NCI-H526 (cell line): ENCODE data around the gene PLA2G2F.
"Not testable (repeated sequence)": the region's sequence is repeated elsewhere in the genome, so short reads cannot be mapped to it uniquely, and the experiment has no call there.

ENCODE experiments used
- DNase-seq, 2 experiments: peaks; one replicate each; lab custom pipeline; 2025; lab: John Stamatoyannopoulos, UW

PLA2G2F gene

GRCh38 chr1:20114021-20114648 lies 25.0 kb upstream of the PLA2G2F start:
- no peak for DNase-seq

GRCh38 chr1:20115479-20115878 lies 23.6 kb upstream of the PLA2G2F start:
- DNase-seq: no peak

- no peak for DNase-seq
These were observed 23.2 kb upstream of the PLA2G2F start for GRCh38 chr1:20115916-20116315.

- DNase-seq: no peak
These were observed 21.9 kb upstream of the PLA2G2F start for GRCh38 chr1:20117236-20117635.

- no peak for DNase-seq
These were observed 19.8 kb upstream of the PLA2G2F start, which contains the start of gene PLA2G2D for GRCh38 chr1:20119347-20119746. Gene PLA2G2D, minus strand, starts transcription at chr1:20119536. Its CDS starts 38 bp downstream, at chr1:20119498.

GRCh38 chr1:20120796-20121195 lies 18.3 kb upstream of the PLA2G2F start:
- DNase-seq: no peak

GRCh38 chr1:20123722-20124455 lies 15.2 kb upstream of the PLA2G2F start:
- DNase-seq: no peak

GRCh38 chr1:20124456-20125057 lies 14.6 kb upstream of the PLA2G2F start:
- no peak for DNase-seq

GRCh38 chr1:20125100-20125499 lies 14.0 kb upstream of the PLA2G2F start:
- DNase-seq: no peak

GRCh38 chr1:20126041-20126805 lies 12.9 kb upstream of the PLA2G2F start:
- no peak for DNase-seq

GRCh38 chr1:20126806-20127440 lies 12.2 kb upstream of the PLA2G2F start:
- DNase-seq: no peak

- DNase-seq: not testable (repeated sequence)
These were observed 8.6 kb upstream of the PLA2G2F start for GRCh38 chr1:20130518-20130917.

GRCh38 chr1:20134995-20135394 lies 4.1 kb upstream of the PLA2G2F start:
- no peak for DNase-seq

- DNase-seq: no peak
These were observed 2.9 kb upstream of the PLA2G2F start for GRCh38 chr1:20136249-20136648.

- no peak for DNase-seq
These were observed 2.1 kb upstream of the PLA2G2F start for GRCh38 chr1:20137055-20137454.

- DNase-seq: no peak
These were observed 1.5 kb upstream of the PLA2G2F start for GRCh38 chr1:20137604-20138003.

- no peak for DNase-seq
These were observed 777 bp upstream of the PLA2G2F start for GRCh38 chr1:20138346-20138745.

GRCh38 chr1:20139776-20140612 lies 871 bp downstream of the PLA2G2F start:
- no peak for DNase-seq

GRCh38 chr1:20141001-20141400 lies 1.9 kb downstream of the PLA2G2F start:
- no peak for DNase-seq

GRCh38 chr1:20141466-20141865 lies 2.3 kb downstream of the PLA2G2F start:
- DNase-seq: no peak
